Panc1 (cell line): Measurements from ENCODE around the gene CDK2AP2. TPM values are rescaled to one million over a fixed set of nuclear protein-coding genes. Genes with fewer than 3 reads are reported as not detected.

Experiments
- ATAC-seq: fragments of 200-7000 bp; cut with Tn5 transposase; 2 replicates; pipeline ENCODE4 v1.9.1; 2020; ENCODE audit warnings: mild to moderate bottlenecking, moderate library complexity
- BruUV-seq: library from RNA; stranded (reverse); fragments of 400-500 nt; replicated peaks from 2 replicates; lab custom pipeline; 2021; lab: Mats Ljungman, UMichigan
- CTCF ChIA-PET: fragments of 300-600 bp; sonication (Branson Sonifier 250); formaldehyde crosslinking; loops from one replicate; lab custom pipeline; 2022; ENCODE audit warnings: antibody characterized with exemption; lab: Charles Lee
- POLR2A ChIA-PET: fragments of 300-600 bp; sonication (Branson Sonifier 250); formaldehyde crosslinking; loops from one replicate; lab custom pipeline; 2022; ENCODE audit warnings: antibody characterized with exemption; lab: Charles Lee
- DNase-seq: peaks from one replicate; pipeline ENCODE4 v3.0.0-alpha.2; 2010; ENCODE audit warnings: low read depth, low spot score
- H3K27ac ChIP-seq: 2 replicates; pipeline ENCODE4 v1.5.1; 2011; ENCODE audit warnings: mild to moderate bottlenecking, low read length, inconsistent platforms
- H3K27me3 ChIP-seq: fragments of 200-500 bp; sonication (Bioruptor generic); 2 replicates; pipeline ENCODE4 v1.6.0; 2014; ENCODE audit warnings: low read length, inconsistent platforms; ENCODE audit not compliant: control insufficient read depth, insufficient read depth
- H3K36me3 ChIP-seq: fragments of 200-500 bp; sonication (Bioruptor generic); 2 replicates; pipeline ENCODE4 v1.5.1; 2014; ENCODE audit warnings: inconsistent platforms, mild to moderate bottlenecking, low read length, moderate library complexity; ENCODE audit not compliant: control insufficient read depth, insufficient read depth
- H3K4me1 ChIP-seq: 2 replicates; pipeline ENCODE4 v1.5.1; 2011; ENCODE audit warnings: inconsistent platforms, mild to moderate bottlenecking, low read length, moderate library complexity; ENCODE audit not compliant: control insufficient read depth, insufficient read depth
- H3K4me3 ChIP-seq, 2 experiments: 2 replicates each; pipeline ENCODE4 v1.5.1; 2011 to 2012; ENCODE audit warnings: low read depth in 2 of 2, low read length in 2 of 2, mild to moderate bottlenecking in 2 of 2, inconsistent platforms in 1 of 2, moderate library complexity in 1 of 2
- H3K9me3 ChIP-seq: fragments of 200-500 bp; sonication (Bioruptor generic); 2 replicates; pipeline ENCODE4 v1.5.1; 2014; ENCODE audit warnings: low read depth, mild to moderate bottlenecking, inconsistent platforms, low read length, moderate library complexity; ENCODE audit not compliant: control insufficient read depth, insufficient read depth
- CTCF ChIP-seq: fragments of 450-650 bp; IDR thresholded peaks from 2 replicates; pipeline ENCODE4 v1.5.1; 2017; ENCODE audit warnings: mild to moderate bottlenecking
- POLR2AphosphoS5 ChIP-seq: IDR thresholded peaks from 2 replicates; pipeline ENCODE4 v1.6.1; 2012; ENCODE audit warnings: mild to moderate bottlenecking, low read depth, low read length, moderate library complexity
- SIN3A ChIP-seq: IDR thresholded peaks from 2 replicates; pipeline ENCODE4 v1.6.1; 2012; ENCODE audit warnings: low read depth, mild to moderate bottlenecking, low read length, moderate library complexity, borderline replicate concordance; ENCODE audit not compliant: insufficient read depth
- TCF7L2 ChIP-seq: IDR thresholded peaks from 2 replicates; pipeline ENCODE4 v1.6.1; 2011; ENCODE audit warnings: mild to moderate bottlenecking, low read depth, low read length, inconsistent platforms
- in situ Hi-C: cut with HindIII; loops from 2 replicates; pipeline ENCODE4 v1.10.0; 2016; ENCODE audit warnings: low sequenced_read_pairs, low pct_unique_long_range_greater_than_20kb
- intact Hi-C: fragments of 100-400 bp; cut with micrococcal nuclease; formaldehyde crosslinking; loops from one replicate; pipeline ENCODE4 v1.10.0; 2022; ENCODE audit not compliant: unreplicated experiment
- total RNA-seq: library from RNA; stranded (reverse); gene quantifications from one replicate; pipeline ENCODE4 v1.2.1, GENCODE V29; 2021; ENCODE audit not compliant: unreplicated experiment
- TF ChIP-seq, protein P1 (sequence below), 2 experiments: IDR thresholded peaks; 2 replicates each; pipeline ENCODE4 v1.6.1; 2011 to 2012; ENCODE audit warnings: low read depth in 2 of 2, control low read depth in 1 of 2, low read length in 1 of 2, mild to moderate bottlenecking in 1 of 2, moderate library complexity in 1 of 2; ENCODE audit not compliant: insufficient read depth in 1 of 2

CDK2AP2 gene
- total RNA-seq, 1 experiment from 2014 or later, result 76.1 TPM

DNA sequence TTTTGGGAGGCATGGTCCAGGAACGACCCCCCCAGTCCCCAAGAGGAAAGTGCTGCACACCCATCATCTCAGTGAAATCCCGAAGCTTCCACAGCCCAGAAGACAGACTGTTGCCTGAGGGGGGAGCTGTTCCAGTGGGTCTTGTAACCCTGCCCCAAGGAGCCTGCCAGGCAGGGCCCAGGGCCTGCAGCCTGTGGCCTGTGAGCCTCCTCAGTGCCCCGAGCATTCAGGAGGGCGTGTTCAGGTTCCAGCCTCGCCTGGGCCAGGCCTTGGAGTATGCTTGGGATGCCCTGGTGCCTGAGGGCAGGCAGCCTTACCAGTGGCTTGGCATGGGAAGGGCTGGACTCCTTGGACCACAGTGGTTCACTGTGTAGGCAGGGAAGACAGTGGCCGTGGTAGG is 33.2 kb upstream of the CDK2AP2 start:
- intact Hi-C loops, result no loop called here
- no peak for TF ChIP-seq POLR2AphosphoS5
- Histone ChIP-seq H3K27ac (no peak overlapping the region), H3K36me3 (no peaks in the 10 kb centered on the region), H3K27me3 (no peaks in the 10 kb centered on the region), H3K9me3 (no peaks in the 10 kb centered on the region), H3K4me1 (peaks cover 3% of the 10 kb centered on the region; the same call in 1 of the 2 replicates), H3K4me3 (no peak overlapping the region)
- ATAC-seq, result peak; percentile 9; the same call in 1 of the 2 replicates
- BruUV-seq, result no TSS peak
- ChIA-PET POLR2A (interaction anchor here (0.7 kb wide), 1 partner anchor 25 kb away, joined by 3 read pairs; no protein-coding TSS in a partner anchor), CTCF (interaction anchor here (0.5 to 1.1 kb wide), 3 partner anchors 29 to 113 kb away, joined by 3 to 4 read pairs (median 3); partner anchors contain the start of gene RPS6KB2)
- no peak for DNase-seq
- in situ Hi-C loops, result no loop called here

DNA sequence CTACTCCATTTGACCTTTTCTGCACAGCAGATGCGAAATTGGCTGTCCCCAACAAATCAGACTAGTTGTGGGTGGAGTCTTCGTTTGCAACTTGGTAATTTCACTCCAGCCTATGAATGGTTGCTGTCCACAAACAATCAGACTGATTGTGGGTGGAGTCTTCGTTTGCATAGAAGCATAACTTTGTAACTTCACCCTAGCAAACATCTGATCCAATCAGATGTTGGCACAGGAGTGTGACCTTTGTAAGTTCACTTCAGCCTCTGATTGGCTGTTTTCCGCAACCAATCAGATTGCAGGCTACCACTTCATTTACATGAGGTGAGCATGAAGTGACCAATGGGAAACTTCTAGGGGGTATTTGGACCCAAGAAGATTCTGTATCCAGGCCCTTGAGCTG is 31.6 kb upstream of the CDK2AP2 start:
- CTCF ChIA-PET, result no interaction called here
- TF ChIP-seq POLR2AphosphoS5 (no peak), SIN3A (no peak), TCF7L2 (no peak), CTCF (no peak)
- TF ChIP-seq, protein P1, sequence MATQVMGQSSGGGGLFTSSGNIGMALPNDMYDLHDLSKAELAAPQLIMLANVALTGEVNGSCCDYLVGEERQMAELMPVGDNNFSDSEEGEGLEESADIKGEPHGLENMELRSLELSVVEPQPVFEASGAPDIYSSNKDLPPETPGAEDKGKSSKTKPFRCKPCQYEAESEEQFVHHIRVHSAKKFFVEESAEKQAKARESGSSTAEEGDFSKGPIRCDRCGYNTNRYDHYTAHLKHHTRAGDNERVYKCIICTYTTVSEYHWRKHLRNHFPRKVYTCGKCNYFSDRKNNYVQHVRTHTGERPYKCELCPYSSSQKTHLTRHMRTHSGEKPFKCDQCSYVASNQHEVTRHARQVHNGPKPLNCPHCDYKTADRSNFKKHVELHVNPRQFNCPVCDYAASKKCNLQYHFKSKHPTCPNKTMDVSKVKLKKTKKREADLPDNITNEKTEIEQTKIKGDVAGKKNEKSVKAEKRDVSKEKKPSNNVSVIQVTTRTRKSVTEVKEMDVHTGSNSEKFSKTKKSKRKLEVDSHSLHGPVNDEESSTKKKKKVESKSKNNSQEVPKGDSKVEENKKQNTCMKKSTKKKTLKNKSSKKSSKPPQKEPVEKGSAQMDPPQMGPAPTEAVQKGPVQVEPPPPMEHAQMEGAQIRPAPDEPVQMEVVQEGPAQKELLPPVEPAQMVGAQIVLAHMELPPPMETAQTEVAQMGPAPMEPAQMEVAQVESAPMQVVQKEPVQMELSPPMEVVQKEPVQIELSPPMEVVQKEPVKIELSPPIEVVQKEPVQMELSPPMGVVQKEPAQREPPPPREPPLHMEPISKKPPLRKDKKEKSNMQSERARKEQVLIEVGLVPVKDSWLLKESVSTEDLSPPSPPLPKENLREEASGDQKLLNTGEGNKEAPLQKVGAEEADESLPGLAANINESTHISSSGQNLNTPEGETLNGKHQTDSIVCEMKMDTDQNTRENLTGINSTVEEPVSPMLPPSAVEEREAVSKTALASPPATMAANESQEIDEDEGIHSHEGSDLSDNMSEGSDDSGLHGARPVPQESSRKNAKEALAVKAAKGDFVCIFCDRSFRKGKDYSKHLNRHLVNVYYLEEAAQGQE (IDR thresholded peaks at IDR 0.05; ENCODE audit: insufficient read depth in 1 of 2, low read depth in 2 of 2, low read length in 1 of 2), result no peak
- Histone ChIP-seq H3K27ac (no peak overlapping the region), H3K36me3 (no peaks in the 10 kb centered on the region), H3K9me3 (peaks cover 11% of the 10 kb centered on the region; the same call in 1 of the 2 replicates), H3K4me1 (peaks cover under 1% of the 10 kb centered on the region; the same call in 1 of the 2 replicates), H3K4me3 (no peak overlapping the region), H3K27me3 (no peaks in the 10 kb centered on the region)
- POLR2A ChIA-PET, result no interaction called here
- DNase-seq, result no peak
- intact Hi-C loops, result no loop called here
- BruUV-seq, result no TSS peak
- no peak for ATAC-seq
- in situ Hi-C loops, result no loop called here

DNA sequence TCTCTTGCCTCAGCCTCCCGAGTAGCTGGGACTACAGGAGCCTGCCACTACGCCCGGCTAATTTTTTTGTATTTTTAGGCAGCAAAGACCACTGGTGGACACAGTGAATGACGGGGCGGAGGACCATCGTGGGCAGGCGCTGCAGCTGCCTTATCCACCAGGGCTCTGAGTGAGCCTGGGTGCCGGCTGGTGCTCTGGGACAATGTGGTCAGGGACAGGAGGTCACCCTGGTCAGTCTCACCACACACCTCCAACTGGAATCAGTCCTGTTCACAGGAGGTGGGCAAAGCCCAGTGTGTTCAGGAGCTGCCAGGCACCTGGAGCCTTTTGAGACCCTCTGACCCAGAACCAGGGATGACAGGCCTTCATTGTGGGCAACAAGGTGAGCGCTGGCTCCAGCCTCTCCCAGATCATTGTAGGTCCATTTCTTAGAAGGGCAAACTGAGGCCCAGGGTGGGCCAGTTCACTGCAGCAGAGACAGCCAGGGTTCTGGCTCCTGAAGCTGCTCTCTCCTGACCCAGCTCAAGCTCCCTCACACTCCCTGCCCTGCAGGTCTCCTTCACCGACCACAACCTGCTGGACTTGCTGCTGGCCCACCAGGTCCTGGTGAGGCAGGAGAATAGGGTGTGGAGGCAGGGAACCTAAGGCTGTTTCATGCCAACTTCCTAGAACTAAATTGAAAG is 31.0 kb upstream of the CDK2AP2 start:
- CTCF ChIA-PET, result no interaction called here
- no peaks in the 10 kb centered on the region for H3K36me3 ChIP-seq
- intact Hi-C loops (no loop called here), in situ Hi-C loops (no loop called here)
- no peaks in the 10 kb centered on the region for H3K27me3 ChIP-seq
- TF ChIP-seq POLR2AphosphoS5 (no peak), CTCF (no peak), TCF7L2 (no peak), SIN3A (no peak)
- TF ChIP-seq, protein P1 (IDR thresholded peaks at IDR 0.05; ENCODE audit: insufficient read depth in 1 of 2, low read depth in 2 of 2, low read length in 1 of 2), result no peak
- peaks cover 17% of the 10 kb centered on the region; the same call in 1 of the 2 replicates for H3K9me3 ChIP-seq
- ATAC-seq (peak; percentile 23; the same call in 1 of the 2 replicates), DNase-seq (no peak)
- no TSS peak for BruUV-seq
- H3K4me1 ChIP-seq, result no peaks in the 10 kb centered on the region; the same call in 1 of the 2 replicates
- H3K27ac ChIP-seq, result no peak overlapping the region
- POLR2A ChIA-PET, result no interaction called here
- H3K4me3 ChIP-seq, result no peak overlapping the region
